Stimulated activated naive B cell treated with anti-CD40 and anti-IgM and Interleukin-4, amounts not matched to agents 10 μg/mL and 1 μg/mL and 100 μg/mL, for 72 hours (primary cell): ENCODE results near the gene SYCP2L.
"Not testable (repeated sequence)": the region's sequence is repeated elsewhere in the genome, so short reads cannot be mapped to it uniquely, and the experiment has no call there.

Source experiments
- ATAC-seq, 2 donors: fragments of 150-1000 bp; cut with Tn5 transposase; replicated peaks; 2 replicates each; pipeline ENCODE4 v1.10.0; 2021; ENCODE audit warnings: moderate library complexity in 1 of 2
- DNase-seq: peaks from one replicate; pipeline ENCODE4 v3.0.0; 2021
- H3K27ac Mint-ChIP-seq: one replicate; pipeline ENCODE4 v1.8.0; 2022; ENCODE audit warnings: mild to moderate bottlenecking, mixed read lengths
- H3K27me3 Mint-ChIP-seq, 2 donors: one replicate each; pipeline ENCODE4 v1.8.0; 2022; ENCODE audit warnings: mixed read lengths in 2 of 2
- H3K36me3 Mint-ChIP-seq, 2 donors: one replicate each; pipeline ENCODE4 v1.8.0; 2022; ENCODE audit warnings: mixed read lengths in 2 of 2, mild to moderate bottlenecking in 1 of 2
- H3K4me1 Mint-ChIP-seq, 2 donors: one replicate each; pipeline ENCODE4 v1.8.0; 2022; ENCODE audit warnings: mixed read lengths in 2 of 2, mild to moderate bottlenecking in 1 of 2
- H3K4me3 Mint-ChIP-seq, 2 donors: one replicate each; pipeline ENCODE4 v1.8.0; 2022; ENCODE audit warnings: mild to moderate bottlenecking in 2 of 2, mixed read lengths in 2 of 2, moderate library complexity in 1 of 2
- H3K9me3 Mint-ChIP-seq, 2 donors: one replicate each; pipeline ENCODE4 v1.8.0; 2022; ENCODE audit warnings: mixed read lengths in 2 of 2, mild to moderate bottlenecking in 1 of 2

Gene SYCP2L

GRCh38 chr6:10979603-10980002 lies 92.8 kb downstream of the SYCP2L start:
- H3K4me3 Mint-ChIP-seq, result no peak overlapping the region

GRCh38 chr6:10981409-10981808 lies 94.6 kb downstream of the SYCP2L start:
- Mint-ChIP-seq H3K36me3 (no peaks in the 10 kb centered on the region), H3K4me1 (no peaks in the 10 kb centered on the region), H3K4me3 (no peak overlapping the region), H3K27me3 (peaks cover 0 to 6% of the 10 kb centered on the region in 2 donors), H3K9me3 (no peaks in the 10 kb centered on the region), H3K27ac (no peak overlapping the region)
- DNase-seq (no peak), ATAC-seq (no peak)

More at GRCh38 chr6:10979603-10980002, 92.8 kb downstream of the SYCP2L start:
- H3K4me1 Mint-ChIP-seq, result no peaks in the 10 kb centered on the region
- H3K9me3 Mint-ChIP-seq, result no peaks in the 10 kb centered on the region
- no peaks in the 10 kb centered on the region for H3K36me3 Mint-ChIP-seq
- H3K27me3 Mint-ChIP-seq, result peaks cover 0 to 6% of the 10 kb centered on the region in 2 donors
- DNase-seq (no peak), ATAC-seq (no peak)
- no peak overlapping the region for H3K27ac Mint-ChIP-seq

- not testable (repeated sequence) for H3K4me1 Mint-ChIP-seq, H3K4me3 Mint-ChIP-seq, H3K36me3 Mint-ChIP-seq, H3K9me3 Mint-ChIP-seq, DNase-seq, H3K27ac Mint-ChIP-seq, H3K27me3 Mint-ChIP-seq, ATAC-seq
Observed at GRCh38 chr6:10984959-10985358, 98.1 kb downstream of the SYCP2L start.

- DNase-seq (no peak), ATAC-seq (no peak)
- peaks cover 0 to 2% of the 10 kb centered on the region in 2 donors for H3K9me3 Mint-ChIP-seq
- H3K4me1 Mint-ChIP-seq, result no peaks in the 10 kb centered on the region
- H3K4me3 Mint-ChIP-seq, result no peak overlapping the region
- H3K27ac Mint-ChIP-seq, result no peak overlapping the region
- H3K27me3 Mint-ChIP-seq, result no peaks in the 10 kb centered on the region
- H3K36me3 Mint-ChIP-seq, result no peaks in the 10 kb centered on the region
Observed at GRCh38 chr6:10989587-10989986, 102.7 kb downstream of the SYCP2L start.

GRCh38 chr6:10991115-10991514 lies 104.3 kb downstream of the SYCP2L start:
- Mint-ChIP-seq H3K27ac (no peak overlapping the region), H3K4me1 (no peaks in the 10 kb centered on the region), H3K9me3 (peaks cover 0 to 2% of the 10 kb centered on the region in 2 donors), H3K36me3 (no peaks in the 10 kb centered on the region), H3K4me3 (no peak overlapping the region), H3K27me3 (no peaks in the 10 kb centered on the region)
- DNase-seq (no peak), ATAC-seq (no peak)

GRCh38 chr6:10993896-10994295 lies 107.0 kb downstream of the SYCP2L start:
- Mint-ChIP-seq H3K4me3 (no peak overlapping the region), H3K36me3 (no peaks in the 10 kb centered on the region), H3K4me1 (no peaks in the 10 kb centered on the region), H3K27me3 (no peaks in the 10 kb centered on the region), H3K9me3 (no peaks in the 10 kb centered on the region), H3K27ac (no peak overlapping the region)
- ATAC-seq (no peak), DNase-seq (no peak)

- H3K9me3 Mint-ChIP-seq, result no peaks in the 10 kb centered on the region
- ATAC-seq (no peak), DNase-seq (no peak)
- H3K27ac Mint-ChIP-seq, result no peak overlapping the region
- no peaks in the 10 kb centered on the region for H3K27me3 Mint-ChIP-seq
- no peaks in the 10 kb centered on the region for H3K4me1 Mint-ChIP-seq
- no peaks in the 10 kb centered on the region for H3K36me3 Mint-ChIP-seq
- H3K4me3 Mint-ChIP-seq, result no peak overlapping the region
Observed at GRCh38 chr6:10995114-10995707, 108.4 kb downstream of the SYCP2L start.

- DNase-seq (no peak), ATAC-seq (no peak)
- Mint-ChIP-seq H3K4me3 (no peak overlapping the region), H3K27me3 (peaks cover 0 to 8% of the 10 kb centered on the region in 2 donors), H3K27ac (no peak overlapping the region), H3K4me1 (no peaks in the 10 kb centered on the region), H3K36me3 (no peaks in the 10 kb centered on the region), H3K9me3 (peaks cover 3% of the 10 kb centered on the region in 2 donors)
Observed at GRCh38 chr6:10999994-11000393, 113.1 kb downstream of the SYCP2L start.

GRCh38 chr6:11002176-11002575 lies 115.3 kb downstream of the SYCP2L start:
- Mint-ChIP-seq H3K4me1 (no peaks in the 10 kb centered on the region), H3K9me3 (peaks cover 3% of the 10 kb centered on the region in 2 donors), H3K36me3 (no peaks in the 10 kb centered on the region), H3K4me3 (no peak overlapping the region), H3K27me3 (peaks cover 0 to 8% of the 10 kb centered on the region in 2 donors), H3K27ac (no peak overlapping the region)
- DNase-seq (no peak), ATAC-seq (no peak)

- not testable (repeated sequence) for H3K27me3 Mint-ChIP-seq, H3K36me3 Mint-ChIP-seq, H3K4me3 Mint-ChIP-seq, H3K9me3 Mint-ChIP-seq, ATAC-seq, H3K27ac Mint-ChIP-seq, H3K4me1 Mint-ChIP-seq, DNase-seq
Observed at GRCh38 chr6:11003297-11003696, 116.4 kb downstream of the SYCP2L start.

- no peak for ATAC-seq
- no peak overlapping the region for H3K27ac Mint-ChIP-seq
- no peaks in the 10 kb centered on the region for H3K4me1 Mint-ChIP-seq
Observed at GRCh38 chr6:11006061-11006460, 119.2 kb downstream of the SYCP2L start.

GRCh38 chr6:11007715-11008608 lies 121.1 kb downstream of the SYCP2L start:
- no peak overlapping the region for H3K27ac Mint-ChIP-seq
- DNase-seq, result no peak
- H3K27me3 Mint-ChIP-seq, result peaks cover 7 to 11% of the 10 kb centered on the region in 2 donors
- H3K4me3 Mint-ChIP-seq, result no peak overlapping the region
- H3K4me1 Mint-ChIP-seq, result no peaks in the 10 kb centered on the region
- peaks cover 3% of the 10 kb centered on the region in 2 donors for H3K9me3 Mint-ChIP-seq
- ATAC-seq, result no peak
- no peaks in the 10 kb centered on the region for H3K36me3 Mint-ChIP-seq

More at GRCh38 chr6:11006061-11006460, 119.2 kb downstream of the SYCP2L start:
- no peaks in the 10 kb centered on the region for H3K36me3 Mint-ChIP-seq
- H3K4me3 Mint-ChIP-seq, result no peak overlapping the region
- H3K27me3 Mint-ChIP-seq, result peaks cover 7 to 15% of the 10 kb centered on the region in 2 donors
- DNase-seq, result no peak
- peaks cover 3% of the 10 kb centered on the region in 2 donors for H3K9me3 Mint-ChIP-seq

- Mint-ChIP-seq H3K4me3 (no peak overlapping the region), H3K9me3 (no peaks in the 10 kb centered on the region), H3K36me3 (no peaks in the 10 kb centered on the region), H3K27ac (no peak overlapping the region), H3K27me3 (peaks cover 7 to 13% of the 10 kb centered on the region in 2 donors), H3K4me1 (no peaks in the 10 kb centered on the region)
- DNase-seq (no peak), ATAC-seq (no peak)
Observed at GRCh38 chr6:11008821-11009220, 122.0 kb downstream of the SYCP2L start.

GRCh38 chr6:11009353-11009752 lies 122.5 kb downstream of the SYCP2L start:
- Mint-ChIP-seq H3K27ac (no peak overlapping the region), H3K9me3 (no peaks in the 10 kb centered on the region), H3K36me3 (no peaks in the 10 kb centered on the region), H3K4me3 (no peak overlapping the region), H3K27me3 (peaks cover 7 to 13% of the 10 kb centered on the region in 2 donors), H3K4me1 (no peaks in the 10 kb centered on the region)
- no peak for ATAC-seq
- no peak for DNase-seq

- Mint-ChIP-seq H3K27ac (no peak overlapping the region), H3K9me3 (no peaks in the 10 kb centered on the region), H3K27me3 (peaks cover 18 to 20% of the 10 kb centered on the region in 2 donors), H3K4me3 (no peak overlapping the region), H3K4me1 (no peaks in the 10 kb centered on the region), H3K36me3 (no peaks in the 10 kb centered on the region)
- no peak for ATAC-seq
- DNase-seq, result no peak
Observed at GRCh38 chr6:11011787-11012234, 125.0 kb downstream of the SYCP2L start.
